GM21723 (cell line): Measurements from ENCODE around the gene PCDHA1.

Source experiments
- ATAC-seq: cut with Tn5 transposase; IDR thresholded peaks from one replicate; pipeline ENCODE4 v1.9.1; 2021; ENCODE audit warnings: mild to moderate bottlenecking, moderate library complexity; ENCODE audit not compliant: unreplicated experiment

The PCDHA1 gene

GRCh38 chr5:140916325-140916724 is 130.4 kb downstream of the PCDHA1 start:
- no peak for ATAC-seq

- ATAC-seq: no peak
Observed at GRCh38 chr5:140923601-140924000, 137.7 kb downstream of the PCDHA1 start.

- ATAC-seq: no peak
Observed at GRCh38 chr5:140925806-140926442, 140.0 kb downstream of the PCDHA1 start, which contains the start of gene PCDHAC1. Gene PCDHAC1, plus strand, starts transcription at chr5:140926299. Its CDS starts 594 bp downstream, at chr5:140926893.

GRCh38 chr5:140926443-140927227 is 140.7 kb downstream of the PCDHA1 start:
- ATAC-seq: no peak

GRCh38 chr5:140927228-140927573 is 141.3 kb downstream of the PCDHA1 start:
- no peak for ATAC-seq

- ATAC-seq: no peak
Observed at GRCh38 chr5:140934964-140935606, 149.1 kb downstream of the PCDHA1 start.

GRCh38 chr5:140946578-140946977 is 160.6 kb downstream of the PCDHA1 start:
- ATAC-seq: no peak

- no peak for ATAC-seq
Observed at GRCh38 chr5:140951636-140952035, 165.7 kb downstream of the PCDHA1 start.

GRCh38 chr5:140953234-140953633 is 167.3 kb downstream of the PCDHA1 start:
- no peak for ATAC-seq

- ATAC-seq: no peak
Observed at GRCh38 chr5:140962190-140962589, 176.2 kb downstream of the PCDHA1 start.

- ATAC-seq: no peak
Observed at GRCh38 chr5:140964356-140964755, 178.4 kb downstream of the PCDHA1 start.

GRCh38 chr5:140965905-140966292 is 180.0 kb downstream of the PCDHA1 start:
- ATAC-seq: no peak

- no peak for ATAC-seq
Observed at GRCh38 chr5:140966293-140967225, 180.6 kb downstream of the PCDHA1 start, which contains the start of gene PCDHAC2. Gene PCDHAC2, plus strand, starts transcription at chr5:140966476. Its CDS starts 291 bp downstream, at chr5:140966767.

- ATAC-seq: no peak
Observed at GRCh38 chr5:140967226-140967893, 181.4 kb downstream of the PCDHA1 start.

GRCh38 chr5:140969880-140970279 is 183.9 kb downstream of the PCDHA1 start:
- no peak for ATAC-seq

- ATAC-seq: no peak
Observed at GRCh38 chr5:140973550-140973949, 187.6 kb downstream of the PCDHA1 start.

- ATAC-seq: no peak
Observed at GRCh38 chr5:140977003-140977402, 191.1 kb downstream of the PCDHA1 start.

GRCh38 chr5:140978260-140978659 is 192.3 kb downstream of the PCDHA1 start:
- ATAC-seq: no peak

GRCh38 chr5:140978983-140979382 is 193.0 kb downstream of the PCDHA1 start:
- no peak for ATAC-seq

- no peak for ATAC-seq
Observed at GRCh38 chr5:140982083-140982716, 196.3 kb downstream of the PCDHA1 start.
